ENCODE data around the gene PTPN14. TPM values are rescaled to one million over a fixed set of nuclear protein-coding genes. Genes with fewer than 3 reads are reported as not detected.
A peak's percentile ranks its signal among the peaks of the same experiment; 100 is the strongest.

Gene PTPN14
- total RNA-seq, 1 experiment from 2014 or later = 37.5 TPM

DNA sequence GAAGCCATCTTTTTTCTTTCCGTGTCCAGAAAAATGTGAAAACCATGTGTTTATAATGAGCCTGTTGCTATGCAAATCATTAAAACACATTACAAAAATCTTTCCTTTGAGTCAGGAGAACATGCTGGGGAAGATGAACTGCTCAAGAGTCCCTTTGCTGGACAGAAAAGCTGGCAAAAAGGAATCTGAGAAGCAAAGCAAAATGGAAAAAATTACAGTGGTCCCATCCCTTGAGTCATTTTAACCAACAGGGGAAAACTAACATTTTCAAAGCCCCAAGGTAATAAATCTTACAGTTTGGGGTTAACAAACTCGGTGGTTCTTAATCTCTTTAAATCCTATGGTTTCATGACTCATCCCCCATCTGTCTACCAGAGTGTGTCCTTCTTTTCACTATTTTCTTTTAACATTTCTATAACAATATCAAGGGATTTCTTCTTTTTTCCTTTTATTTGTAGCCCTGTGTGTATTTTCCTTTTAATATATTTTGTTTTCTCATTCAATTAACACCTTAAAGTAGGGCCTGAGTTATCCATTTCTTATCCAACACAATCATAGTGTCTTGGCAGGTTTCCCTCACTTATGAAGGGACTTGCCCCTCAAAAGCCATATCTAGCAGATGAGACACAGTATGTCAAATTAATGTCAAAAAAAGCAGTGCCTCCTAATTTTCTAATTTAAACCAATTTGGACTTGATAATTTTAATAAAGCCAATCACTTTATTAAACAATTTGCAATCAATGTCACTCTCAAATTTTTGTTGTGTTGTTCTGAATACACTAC lies 105.4 kb downstream of the PTPN14 start (continued):
- TF ChIP-seq, protein P1, sequence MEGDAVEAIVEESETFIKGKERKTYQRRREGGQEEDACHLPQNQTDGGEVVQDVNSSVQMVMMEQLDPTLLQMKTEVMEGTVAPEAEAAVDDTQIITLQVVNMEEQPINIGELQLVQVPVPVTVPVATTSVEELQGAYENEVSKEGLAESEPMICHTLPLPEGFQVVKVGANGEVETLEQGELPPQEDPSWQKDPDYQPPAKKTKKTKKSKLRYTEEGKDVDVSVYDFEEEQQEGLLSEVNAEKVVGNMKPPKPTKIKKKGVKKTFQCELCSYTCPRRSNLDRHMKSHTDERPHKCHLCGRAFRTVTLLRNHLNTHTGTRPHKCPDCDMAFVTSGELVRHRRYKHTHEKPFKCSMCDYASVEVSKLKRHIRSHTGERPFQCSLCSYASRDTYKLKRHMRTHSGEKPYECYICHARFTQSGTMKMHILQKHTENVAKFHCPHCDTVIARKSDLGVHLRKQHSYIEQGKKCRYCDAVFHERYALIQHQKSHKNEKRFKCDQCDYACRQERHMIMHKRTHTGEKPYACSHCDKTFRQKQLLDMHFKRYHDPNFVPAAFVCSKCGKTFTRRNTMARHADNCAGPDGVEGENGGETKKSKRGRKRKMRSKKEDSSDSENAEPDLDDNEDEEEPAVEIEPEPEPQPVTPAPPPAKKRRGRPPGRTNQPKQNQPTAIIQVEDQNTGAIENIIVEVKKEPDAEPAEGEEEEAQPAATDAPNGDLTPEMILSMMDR (IDR thresholded peaks at IDR 0.05 in 2 of 3, conservative IDR thresholded peaks at IDR 0.05 in 1 of 3; ENCODE audit: borderline replicate concordance in 1 of 3, insufficient read depth in 1 of 3, low read depth in 2 of 3, low read length in 2 of 3) = no peak
- TF ChIP-seq JUND (IDR thresholded peaks at IDR 0.05) (peak; percentile 93), YY1 (IDR thresholded peaks at IDR 0.05; ENCODE audit: extremely low read depth, insufficient replicate concordance, low read depth, low read length) (no peak), CEBPB (IDR thresholded peaks at IDR 0.05; ENCODE audit: low read depth) (peak; percentile 61), EGR1 (IDR thresholded peaks at IDR 0.05; ENCODE audit: low read depth) (peak; percentile 40; the same call in 1 of the 2 replicates)

DNA sequence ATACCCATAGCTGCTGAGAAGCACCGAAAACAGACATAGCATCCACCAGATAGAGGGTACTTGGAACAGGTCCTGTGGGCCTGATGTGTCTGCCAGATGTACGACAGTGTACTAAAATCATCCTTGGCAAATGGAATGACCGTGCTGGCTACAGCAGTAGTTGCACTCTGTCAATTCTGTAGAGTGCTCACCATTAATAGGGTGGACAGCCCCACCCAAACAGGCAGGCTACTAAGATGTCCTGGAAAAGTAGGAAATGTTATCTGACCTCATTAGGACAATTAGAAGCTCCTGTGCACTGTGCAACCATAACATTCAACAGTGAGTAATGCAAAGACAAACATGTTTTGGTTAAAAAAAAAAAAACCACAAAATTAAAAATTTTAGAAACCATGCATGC lies 106.2 kb downstream of the PTPN14 start:
- RAD21 ChIA-PET (ENCODE audit: low non-redundant PET in 1 of 2, low total read pairs in 2 of 2, uncharacterized antibody in 2 of 2, unreplicated experiment in 2 of 2) = no interaction called here
- Histone ChIP-seq H3K4me1 (ENCODE audit: control insufficient read depth in 1 of 2, insufficient read depth in 2 of 2, low read length in 2 of 2) (peaks cover 51 to 65% of the 10 kb centered on the region in 2 experiments), H3K9me3 (ENCODE audit: control insufficient read depth in 1 of 2, insufficient read depth in 1 of 2, low read depth in 1 of 2, low read length in 2 of 2) (no peaks in the 10 kb centered on the region), H3K79me2 (ENCODE audit: insufficient read depth, low read length) (no peaks in the 10 kb centered on the region), H3K36me3 (ENCODE audit: control insufficient read depth in 1 of 2, insufficient read depth in 2 of 2, low read length in 2 of 2) (no peaks in the 10 kb centered on the region), H3K9me2 (ENCODE audit: insufficient read depth) (no peaks in the 10 kb centered on the region), H3K4me2 (ENCODE audit: low read length) (peak overlapping the region; percentile 94), H3K9ac (ENCODE audit: low read length) (peak overlapping the region; percentile 71), H3K27ac (ENCODE audit: low read depth, low read length) (peak overlapping the region; percentile 81), H4K20me1 (ENCODE audit: insufficient read depth) (peaks cover 3% of the 10 kb centered on the region; the same call in 1 of the 2 replicates), H3K27me3 (ENCODE audit: insufficient read depth, low read length) (no peaks in the 10 kb centered on the region), H2AFZ (ENCODE audit: low read depth, low read length, poor library complexity, severe bottlenecking) (no peak overlapping the region), H3K4me3 (replicated peaks in 1 of 2; ENCODE audit: low read depth in 1 of 2, low read length in 2 of 2) (peak overlapping the region in 1 of 2 experiments; percentile 58; a peak in 1 of 4 replicates)
- CTCF ChIA-PET = no interaction called here
- intact Hi-C loops (cut with micrococcal nuclease) = no loop called here
- DNase-seq (ENCODE audit: low read depth, low spot score) = no peak
- POLR2A ChIA-PET = no interaction called here
- ATAC-seq = no peak
- TF ChIP-seq CBX3 (IDR thresholded peaks at IDR 0.05; ENCODE audit: low read depth) (no peak), TCF7L2 (IDR thresholded peaks at IDR 0.05; ENCODE audit: borderline replicate concordance, extremely low read depth, insufficient read depth, insufficient read length) (no peak), EZH2 (IDR thresholded peaks at IDR 0.05) (no peak), ZFX (IDR thresholded peaks at IDR 0.05) (no peak)
- BruUV-seq (replicated peaks) = no TSS peak
